Right kidney (tissue), 1 donor: ENCODE measurements around the gene WDPCP.
"Not testable (repeated sequence)": the region's sequence is repeated elsewhere in the genome, so short reads cannot be mapped to it uniquely, and the experiment has no call there.

Experiments used
- DNase-seq: peaks from one replicate; pipeline ENCODE4 v3.0.0-alpha.2; 2016

WDPCP gene

GRCh38 chr2:63357722-63358121, 230.6 kb downstream of the WDPCP start:
- DNase-seq, result not testable (repeated sequence)

GRCh38 chr2:63347361-63347760, 240.9 kb downstream of the WDPCP start:
- no peak for DNase-seq

- DNase-seq, result no peak
Observed at GRCh38 chr2:63346411-63346810, 241.9 kb downstream of the WDPCP start.

GRCh38 chr2:63345285-63345633, 243.0 kb downstream of the WDPCP start:
- DNase-seq, result no peak

- no peak for DNase-seq
Observed at GRCh38 chr2:63344575-63345284, 243.5 kb downstream of the WDPCP start.

- no peak for DNase-seq
Observed at GRCh38 chr2:63343397-63344109, 244.7 kb downstream of the WDPCP start.

GRCh38 chr2:63340443-63340842, 247.8 kb downstream of the WDPCP start:
- no peak for DNase-seq

- DNase-seq, result no peak
Observed at GRCh38 chr2:63334910-63335309, 253.4 kb downstream of the WDPCP start.

- no peak for DNase-seq
Observed at GRCh38 chr2:63326473-63326872, 261.8 kb downstream of the WDPCP start.

GRCh38 chr2:63323662-63324061, 264.6 kb downstream of the WDPCP start:
- not testable (repeated sequence) for DNase-seq

- not testable (repeated sequence) for DNase-seq
Observed at GRCh38 chr2:63321973-63322372, 266.3 kb downstream of the WDPCP start.

- no peak for DNase-seq
Observed at GRCh38 chr2:63320669-63321068, 267.6 kb downstream of the WDPCP start.

- no peak for DNase-seq
Observed at GRCh38 chr2:63310614-63311013, 277.7 kb downstream of the WDPCP start.

GRCh38 chr2:63301481-63301880, 286.8 kb downstream of the WDPCP start:
- no peak for DNase-seq

- DNase-seq, result no peak
Observed at GRCh38 chr2:63300835-63301234, 287.4 kb downstream of the WDPCP start.

GRCh38 chr2:63287956-63288355, 300.3 kb downstream of the WDPCP start:
- DNase-seq, result no peak

GRCh38 chr2:63286520-63286919, 301.8 kb downstream of the WDPCP start:
- DNase-seq, result not testable (repeated sequence)

GRCh38 chr2:63283273-63283672, 305.0 kb downstream of the WDPCP start:
- DNase-seq, result no peak

GRCh38 chr2:63272560-63272959, 315.7 kb downstream of the WDPCP start:
- no peak for DNase-seq

GRCh38 chr2:63270717-63271116, 317.6 kb downstream of the WDPCP start:
- no peak for DNase-seq

GRCh38 chr2:63268946-63269345, 319.3 kb downstream of the WDPCP start:
- DNase-seq, result no peak

GRCh38 chr2:63261137-63261621, 327.1 kb downstream of the WDPCP start:
- DNase-seq, result no peak

- DNase-seq, result no peak
Observed at GRCh38 chr2:63257473-63257872, 330.8 kb downstream of the WDPCP start.

GRCh38 chr2:63249161-63249560, 339.1 kb downstream of the WDPCP start:
- no peak for DNase-seq
